Panc1 (cell line): ENCODE measurements around the gene RILPL2.

Experiments
- POLR2AphosphoS5 ChIP-seq: IDR thresholded peaks from 2 replicates; pipeline ENCODE4 v1.6.1; 2012; ENCODE audit warnings: mild to moderate bottlenecking, low read depth, low read length, moderate library complexity
- TF ChIP-seq, protein P1 (sequence below): fragments of 450-650 bp; IDR thresholded peaks from 2 replicates; pipeline ENCODE4 v1.5.1; 2017; ENCODE audit warnings: mild to moderate bottlenecking
- TF ChIP-seq, protein P2 (sequence below), 2 experiments: IDR thresholded peaks; 2 replicates each; pipeline ENCODE4 v1.6.1; 2011 to 2012; ENCODE audit warnings: low read depth in 2 of 2, control low read depth in 1 of 2, low read length in 1 of 2, mild to moderate bottlenecking in 1 of 2, moderate library complexity in 1 of 2; ENCODE audit not compliant: insufficient read depth in 1 of 2

GRCh38 chr12:123367511-123367910 lies 69.0 kb downstream of the RILPL2 start:
- TF ChIP-seq, protein P1, sequence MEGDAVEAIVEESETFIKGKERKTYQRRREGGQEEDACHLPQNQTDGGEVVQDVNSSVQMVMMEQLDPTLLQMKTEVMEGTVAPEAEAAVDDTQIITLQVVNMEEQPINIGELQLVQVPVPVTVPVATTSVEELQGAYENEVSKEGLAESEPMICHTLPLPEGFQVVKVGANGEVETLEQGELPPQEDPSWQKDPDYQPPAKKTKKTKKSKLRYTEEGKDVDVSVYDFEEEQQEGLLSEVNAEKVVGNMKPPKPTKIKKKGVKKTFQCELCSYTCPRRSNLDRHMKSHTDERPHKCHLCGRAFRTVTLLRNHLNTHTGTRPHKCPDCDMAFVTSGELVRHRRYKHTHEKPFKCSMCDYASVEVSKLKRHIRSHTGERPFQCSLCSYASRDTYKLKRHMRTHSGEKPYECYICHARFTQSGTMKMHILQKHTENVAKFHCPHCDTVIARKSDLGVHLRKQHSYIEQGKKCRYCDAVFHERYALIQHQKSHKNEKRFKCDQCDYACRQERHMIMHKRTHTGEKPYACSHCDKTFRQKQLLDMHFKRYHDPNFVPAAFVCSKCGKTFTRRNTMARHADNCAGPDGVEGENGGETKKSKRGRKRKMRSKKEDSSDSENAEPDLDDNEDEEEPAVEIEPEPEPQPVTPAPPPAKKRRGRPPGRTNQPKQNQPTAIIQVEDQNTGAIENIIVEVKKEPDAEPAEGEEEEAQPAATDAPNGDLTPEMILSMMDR: no peak
- TF ChIP-seq POLR2AphosphoS5: no peak
- TF ChIP-seq, protein P2, sequence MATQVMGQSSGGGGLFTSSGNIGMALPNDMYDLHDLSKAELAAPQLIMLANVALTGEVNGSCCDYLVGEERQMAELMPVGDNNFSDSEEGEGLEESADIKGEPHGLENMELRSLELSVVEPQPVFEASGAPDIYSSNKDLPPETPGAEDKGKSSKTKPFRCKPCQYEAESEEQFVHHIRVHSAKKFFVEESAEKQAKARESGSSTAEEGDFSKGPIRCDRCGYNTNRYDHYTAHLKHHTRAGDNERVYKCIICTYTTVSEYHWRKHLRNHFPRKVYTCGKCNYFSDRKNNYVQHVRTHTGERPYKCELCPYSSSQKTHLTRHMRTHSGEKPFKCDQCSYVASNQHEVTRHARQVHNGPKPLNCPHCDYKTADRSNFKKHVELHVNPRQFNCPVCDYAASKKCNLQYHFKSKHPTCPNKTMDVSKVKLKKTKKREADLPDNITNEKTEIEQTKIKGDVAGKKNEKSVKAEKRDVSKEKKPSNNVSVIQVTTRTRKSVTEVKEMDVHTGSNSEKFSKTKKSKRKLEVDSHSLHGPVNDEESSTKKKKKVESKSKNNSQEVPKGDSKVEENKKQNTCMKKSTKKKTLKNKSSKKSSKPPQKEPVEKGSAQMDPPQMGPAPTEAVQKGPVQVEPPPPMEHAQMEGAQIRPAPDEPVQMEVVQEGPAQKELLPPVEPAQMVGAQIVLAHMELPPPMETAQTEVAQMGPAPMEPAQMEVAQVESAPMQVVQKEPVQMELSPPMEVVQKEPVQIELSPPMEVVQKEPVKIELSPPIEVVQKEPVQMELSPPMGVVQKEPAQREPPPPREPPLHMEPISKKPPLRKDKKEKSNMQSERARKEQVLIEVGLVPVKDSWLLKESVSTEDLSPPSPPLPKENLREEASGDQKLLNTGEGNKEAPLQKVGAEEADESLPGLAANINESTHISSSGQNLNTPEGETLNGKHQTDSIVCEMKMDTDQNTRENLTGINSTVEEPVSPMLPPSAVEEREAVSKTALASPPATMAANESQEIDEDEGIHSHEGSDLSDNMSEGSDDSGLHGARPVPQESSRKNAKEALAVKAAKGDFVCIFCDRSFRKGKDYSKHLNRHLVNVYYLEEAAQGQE (IDR thresholded peaks at IDR 0.05; ENCODE audit: insufficient read depth in 1 of 2, low read depth in 2 of 2, low read length in 1 of 2): no peak
